NT2/D1 (cell line): ENCODE measurements around the gene FAM13A.

ENCODE experiments used
- YY1 ChIP-seq: IDR thresholded peaks from 2 replicates; pipeline ENCODE4 v1.6.1; 2011; ENCODE audit not compliant: insufficient read length, insufficient read depth
- ZNF274 ChIP-seq: IDR thresholded peaks from 2 replicates; pipeline ENCODE4 v1.6.1; 2011; ENCODE audit warnings: mild to moderate bottlenecking, low read depth, low read length

DNA sequence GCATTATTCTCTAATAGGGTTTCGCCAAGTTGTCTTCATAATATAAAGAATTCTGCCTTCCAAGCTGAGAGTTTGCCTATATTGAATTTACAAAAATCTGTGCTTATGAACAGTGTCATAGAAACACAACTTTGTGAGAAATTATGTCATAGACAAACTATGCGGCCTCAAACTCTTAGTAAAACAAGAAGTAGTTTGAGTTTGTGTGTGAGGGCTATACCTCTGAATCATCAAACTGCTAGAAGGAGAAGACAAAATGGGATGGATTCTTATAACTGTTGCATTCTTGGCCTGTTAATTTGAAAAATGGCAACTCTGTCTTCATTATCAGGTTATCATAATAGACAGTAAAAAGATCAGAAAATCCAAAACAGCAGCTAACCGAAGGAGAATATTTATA lies 313.3 kb downstream of the FAM13A start:
- TF ChIP-seq ZNF274 (no peak), YY1 (no peak)
